GM12872 (cell line): ENCODE measurements around the gene ZNF853.

Source experiments
- TF ChIP-seq, protein P1 (sequence below): IDR thresholded peaks from 3 replicates; pipeline ENCODE4 v1.5.1; 2011; ENCODE audit warnings: low read depth, mild to moderate bottlenecking, low read length, moderate library complexity; ENCODE audit not compliant: insufficient read depth

Gene ZNF853

GRCh38 chr7:6653071-6654003 is 37.9 kb downstream of the ZNF853 start:
- TF ChIP-seq, protein P1, sequence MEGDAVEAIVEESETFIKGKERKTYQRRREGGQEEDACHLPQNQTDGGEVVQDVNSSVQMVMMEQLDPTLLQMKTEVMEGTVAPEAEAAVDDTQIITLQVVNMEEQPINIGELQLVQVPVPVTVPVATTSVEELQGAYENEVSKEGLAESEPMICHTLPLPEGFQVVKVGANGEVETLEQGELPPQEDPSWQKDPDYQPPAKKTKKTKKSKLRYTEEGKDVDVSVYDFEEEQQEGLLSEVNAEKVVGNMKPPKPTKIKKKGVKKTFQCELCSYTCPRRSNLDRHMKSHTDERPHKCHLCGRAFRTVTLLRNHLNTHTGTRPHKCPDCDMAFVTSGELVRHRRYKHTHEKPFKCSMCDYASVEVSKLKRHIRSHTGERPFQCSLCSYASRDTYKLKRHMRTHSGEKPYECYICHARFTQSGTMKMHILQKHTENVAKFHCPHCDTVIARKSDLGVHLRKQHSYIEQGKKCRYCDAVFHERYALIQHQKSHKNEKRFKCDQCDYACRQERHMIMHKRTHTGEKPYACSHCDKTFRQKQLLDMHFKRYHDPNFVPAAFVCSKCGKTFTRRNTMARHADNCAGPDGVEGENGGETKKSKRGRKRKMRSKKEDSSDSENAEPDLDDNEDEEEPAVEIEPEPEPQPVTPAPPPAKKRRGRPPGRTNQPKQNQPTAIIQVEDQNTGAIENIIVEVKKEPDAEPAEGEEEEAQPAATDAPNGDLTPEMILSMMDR: no peak

GRCh38 chr7:6654113-6654841 is 38.9 kb downstream of the ZNF853 start:
- TF ChIP-seq, protein P1: no peak

DNA sequence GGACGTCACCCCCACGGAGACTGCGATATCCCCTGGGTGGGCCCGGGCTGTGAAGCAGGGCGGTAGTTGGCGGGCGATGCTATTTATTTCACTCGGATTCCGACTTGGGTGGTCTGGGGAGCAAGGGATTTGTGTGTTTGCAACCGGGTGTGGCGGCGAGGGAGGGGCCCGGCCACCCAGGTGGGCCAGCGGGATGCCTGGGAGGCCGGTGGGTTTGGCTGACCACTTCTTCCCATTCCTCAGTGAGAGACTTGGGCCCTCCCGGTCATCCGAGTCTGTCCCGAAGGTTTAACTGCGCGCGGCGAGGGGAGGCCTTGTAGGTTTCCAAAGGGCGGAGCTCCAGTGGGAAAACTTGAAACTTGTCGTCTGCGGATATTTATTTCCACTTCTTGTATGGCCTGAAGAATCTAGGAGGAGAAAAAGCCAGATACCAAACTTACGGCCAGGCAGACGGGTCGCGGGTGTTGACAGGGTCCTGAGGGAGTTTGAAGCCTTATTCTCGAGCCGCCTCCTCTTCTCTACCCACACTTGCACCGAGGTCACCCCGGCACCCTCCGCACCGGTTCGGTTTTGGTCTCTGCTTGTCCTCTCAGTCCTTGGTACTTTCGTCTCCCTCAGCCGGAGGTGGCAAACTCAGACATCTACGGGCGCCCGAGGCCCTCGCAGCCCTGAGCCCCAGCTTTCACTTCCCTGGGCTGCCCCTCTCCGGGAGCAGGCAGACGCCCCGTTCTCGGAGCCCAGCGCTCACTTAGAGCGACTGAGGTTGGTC is 39.6 kb downstream of the ZNF853 start:
- TF ChIP-seq, protein P1: no peak

DNA sequence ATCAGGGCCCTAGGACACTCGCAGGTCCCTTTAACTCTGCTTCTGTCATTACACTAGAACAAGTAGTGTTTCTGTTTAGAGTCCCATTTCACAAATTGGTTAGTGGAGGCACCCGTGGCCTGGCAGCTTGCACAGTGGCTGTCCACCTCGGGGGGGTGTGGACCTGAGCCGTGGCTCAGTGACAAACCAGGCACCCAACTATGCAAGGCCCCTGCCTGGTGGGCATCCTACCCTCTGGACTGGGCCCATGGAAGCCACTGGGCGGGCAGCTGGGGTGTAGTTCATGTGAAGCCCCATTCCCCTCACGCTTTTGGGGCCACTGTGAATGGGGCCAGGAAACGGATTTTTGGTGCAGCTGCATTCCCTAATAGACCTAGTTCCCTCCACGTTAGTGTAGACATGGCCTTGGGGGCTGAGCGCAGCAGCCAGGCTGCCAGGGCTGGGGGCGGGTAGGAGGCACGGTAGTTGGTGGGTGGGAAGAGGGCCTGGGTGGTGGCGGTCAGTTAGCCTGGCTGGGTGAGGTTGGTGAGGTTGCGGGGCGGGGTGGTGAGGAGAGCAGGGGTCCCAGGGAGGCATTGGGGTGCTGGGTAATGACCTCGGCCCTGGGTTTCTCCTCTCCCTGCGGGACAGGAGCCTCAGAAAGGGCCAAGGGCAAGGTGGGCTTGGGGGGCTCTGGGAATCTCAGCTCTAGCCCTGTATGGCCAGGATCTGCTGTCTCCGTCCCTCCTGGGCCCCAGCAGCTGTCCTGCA is 40.4 kb downstream of the ZNF853 start:
- TF ChIP-seq, protein P1: no peak

GRCh38 chr7:6656413-6656812 is 41.0 kb downstream of the ZNF853 start:
- TF ChIP-seq, protein P1: no peak

- TF ChIP-seq, protein P1: no peak
Observed at GRCh38 chr7:6658618-6659345, 43.4 kb downstream of the ZNF853 start.
